ENCODE results near the gene KIF22.

DNA sequence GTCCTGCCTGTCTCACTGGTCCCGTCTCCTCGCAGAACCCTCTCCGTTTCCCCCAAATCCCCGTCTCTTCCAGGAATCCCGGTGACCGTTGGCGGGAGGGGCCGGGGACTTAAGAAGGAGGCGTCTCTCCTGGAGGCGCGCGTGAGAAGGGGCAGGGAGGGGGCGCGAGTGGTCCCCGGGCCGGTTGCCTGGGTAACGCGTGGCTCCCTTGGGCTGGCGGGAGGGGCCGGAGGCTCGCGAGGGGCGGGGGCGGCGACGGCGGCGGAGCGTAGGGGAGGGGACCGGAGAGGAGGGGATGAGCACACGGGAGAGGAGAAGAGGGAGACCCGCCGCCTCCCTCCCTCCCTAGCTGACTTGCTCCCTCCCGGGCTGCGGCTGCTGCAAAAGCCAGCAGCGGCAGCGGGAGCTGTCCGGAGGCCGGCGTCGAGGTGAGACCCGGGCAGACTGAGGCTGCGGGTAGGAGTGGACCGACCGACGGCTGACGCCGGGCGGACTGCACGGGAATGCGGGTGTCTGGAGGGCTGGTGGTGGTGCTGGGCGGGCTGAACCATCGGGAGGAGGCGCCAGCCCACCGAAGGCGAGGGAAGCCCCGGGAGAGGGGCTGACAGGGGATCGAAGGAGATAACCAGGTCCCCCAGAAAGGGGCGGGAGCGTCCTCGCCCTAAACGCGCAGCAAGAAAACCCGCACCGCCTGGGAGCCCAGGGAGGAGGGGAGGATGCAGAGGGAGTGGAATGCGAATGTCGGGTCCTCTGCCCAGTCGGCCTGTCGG, 21.5 kb downstream of the KIF22 start, which contains the start of gene PRRT2:
- TF ChIP-seq, protein P1, sequence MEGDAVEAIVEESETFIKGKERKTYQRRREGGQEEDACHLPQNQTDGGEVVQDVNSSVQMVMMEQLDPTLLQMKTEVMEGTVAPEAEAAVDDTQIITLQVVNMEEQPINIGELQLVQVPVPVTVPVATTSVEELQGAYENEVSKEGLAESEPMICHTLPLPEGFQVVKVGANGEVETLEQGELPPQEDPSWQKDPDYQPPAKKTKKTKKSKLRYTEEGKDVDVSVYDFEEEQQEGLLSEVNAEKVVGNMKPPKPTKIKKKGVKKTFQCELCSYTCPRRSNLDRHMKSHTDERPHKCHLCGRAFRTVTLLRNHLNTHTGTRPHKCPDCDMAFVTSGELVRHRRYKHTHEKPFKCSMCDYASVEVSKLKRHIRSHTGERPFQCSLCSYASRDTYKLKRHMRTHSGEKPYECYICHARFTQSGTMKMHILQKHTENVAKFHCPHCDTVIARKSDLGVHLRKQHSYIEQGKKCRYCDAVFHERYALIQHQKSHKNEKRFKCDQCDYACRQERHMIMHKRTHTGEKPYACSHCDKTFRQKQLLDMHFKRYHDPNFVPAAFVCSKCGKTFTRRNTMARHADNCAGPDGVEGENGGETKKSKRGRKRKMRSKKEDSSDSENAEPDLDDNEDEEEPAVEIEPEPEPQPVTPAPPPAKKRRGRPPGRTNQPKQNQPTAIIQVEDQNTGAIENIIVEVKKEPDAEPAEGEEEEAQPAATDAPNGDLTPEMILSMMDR (IDR thresholded peaks at IDR 0.05): no peak
- no peak for TF ChIP-seq POLR2A (IDR thresholded peaks at IDR 0.05)

Data from right lobe of liver (tissue), 4 donors.